GM23338 (cell line): ENCODE data around the gene PPM1N.

Experiments
- CREB1 ChIP-seq: fragments of 250-450 bp; sonication (Bioruptor Pico); IDR thresholded peaks from 2 replicates; pipeline ENCODE4 v1.5.0; 2020; ENCODE audit warnings: low read depth, mild to moderate bottlenecking, moderate library complexity
- EZH2 ChIP-seq: fragments of 200-600 bp; sonication (generic); IDR thresholded peaks from one replicate; pipeline ENCODE4 v1.8.0; 2017; ENCODE audit warnings: antibody characterized with exemption, mild to moderate bottlenecking, low read depth; ENCODE audit not compliant: unreplicated experiment
- EZH2phosphoT487 ChIP-seq: fragments of 200-600 bp; sonication (generic); IDR thresholded peaks from one replicate; pipeline ENCODE4 v1.8.1; 2018; ENCODE audit warnings: antibody characterized with exemption; ENCODE audit not compliant: unreplicated experiment
- JUNB ChIP-seq: IDR thresholded peaks from one replicate; pipeline ENCODE4 v1.6.1; 2016; ENCODE audit warnings: antibody characterized with exemption; ENCODE audit not compliant: unreplicated experiment
- POLR2AphosphoS5 ChIP-seq: IDR thresholded peaks from 2 replicates; pipeline ENCODE4 v1.6.1; 2016; ENCODE audit warnings: antibody characterized with exemption, low read depth
- REST ChIP-seq: IDR thresholded peaks from one replicate; pipeline ENCODE4 v1.6.1; 2018; ENCODE audit warnings: antibody characterized with exemption; ENCODE audit not compliant: unreplicated experiment
- ZNF331 ChIP-seq: fragments of 250-450 bp; sonication (Bioruptor Pico); IDR thresholded peaks from 2 replicates; pipeline ENCODE4 v1.5.0; 2020; ENCODE audit warnings: low read depth, mild to moderate bottlenecking, moderate library complexity
- TF ChIP-seq, protein P1 (sequence below), 2 experiments: fragments of 200-600 bp in 1 of 2; sonication (generic) in 1 of 2; conservative IDR thresholded peaks; 2 replicates each; pipeline versions ENCODE4 v1.5.1 to v1.6.1; 2016 to 2017; ENCODE audit warnings: antibody characterized with exemption in 2 of 2, low read depth in 2 of 2, mild to moderate bottlenecking in 2 of 2, moderate library complexity in 1 of 2

- TF ChIP-seq EZH2phosphoT487 (no peak), ZNF331 (CRISPR knock-in tag) (no peak), EZH2 (no peak), CREB1 (no peak), JUNB (no peak), REST (no peak), POLR2AphosphoS5 (no peak)
- TF ChIP-seq, protein P1, sequence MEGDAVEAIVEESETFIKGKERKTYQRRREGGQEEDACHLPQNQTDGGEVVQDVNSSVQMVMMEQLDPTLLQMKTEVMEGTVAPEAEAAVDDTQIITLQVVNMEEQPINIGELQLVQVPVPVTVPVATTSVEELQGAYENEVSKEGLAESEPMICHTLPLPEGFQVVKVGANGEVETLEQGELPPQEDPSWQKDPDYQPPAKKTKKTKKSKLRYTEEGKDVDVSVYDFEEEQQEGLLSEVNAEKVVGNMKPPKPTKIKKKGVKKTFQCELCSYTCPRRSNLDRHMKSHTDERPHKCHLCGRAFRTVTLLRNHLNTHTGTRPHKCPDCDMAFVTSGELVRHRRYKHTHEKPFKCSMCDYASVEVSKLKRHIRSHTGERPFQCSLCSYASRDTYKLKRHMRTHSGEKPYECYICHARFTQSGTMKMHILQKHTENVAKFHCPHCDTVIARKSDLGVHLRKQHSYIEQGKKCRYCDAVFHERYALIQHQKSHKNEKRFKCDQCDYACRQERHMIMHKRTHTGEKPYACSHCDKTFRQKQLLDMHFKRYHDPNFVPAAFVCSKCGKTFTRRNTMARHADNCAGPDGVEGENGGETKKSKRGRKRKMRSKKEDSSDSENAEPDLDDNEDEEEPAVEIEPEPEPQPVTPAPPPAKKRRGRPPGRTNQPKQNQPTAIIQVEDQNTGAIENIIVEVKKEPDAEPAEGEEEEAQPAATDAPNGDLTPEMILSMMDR (conservative IDR thresholded peaks at IDR 0.05; ENCODE audit: low read depth in 2 of 2) = no peak
Measured at GRCh38 chr19:45484273-45484945, 13.8 kb upstream of the PPM1N start.
